Liver (tissue), 9 donors: ENCODE results near the gene ATXN1. TPM values are rescaled to one million over a fixed set of nuclear protein-coding genes. Genes with fewer than 3 reads are reported as not detected.

Experiments
- DNase-seq: peaks from one replicate; pipeline ENCODE4 v3.0.0-alpha.2; 2017; ENCODE audit warnings: low spot score
- H3K27ac ChIP-seq, 2 donors: one replicate each; pipeline ENCODE4 v1.7.0; 2013; ENCODE audit warnings: inconsistent platforms in 2 of 2, low read length in 2 of 2, control low read depth in 1 of 2, low read depth in 1 of 2, mild to moderate bottlenecking in 1 of 2
- H3K27me3 ChIP-seq, 4 donors: one replicate each; pipeline versions ENCODE4 v1.6.1 to v1.7.0; 2013; ENCODE audit warnings: low read length in 3 of 4, inconsistent platforms in 1 of 4, mild to moderate bottlenecking in 1 of 4, moderate library complexity in 1 of 4; ENCODE audit not compliant: control insufficient read depth in 4 of 4, insufficient read depth in 4 of 4
- H3K36me3 ChIP-seq, 4 donors: one replicate each; pipeline versions ENCODE4 v1.6.1 to v1.7.0; 2013; ENCODE audit warnings: low read length in 3 of 4, mild to moderate bottlenecking in 3 of 4, low read depth in 1 of 4, moderate library complexity in 1 of 4; ENCODE audit not compliant: control insufficient read depth in 4 of 4, insufficient read depth in 3 of 4
- H3K4me1 ChIP-seq, 4 donors: one replicate each; pipeline versions ENCODE4 v1.6.1 to v1.7.0; 2013; ENCODE audit warnings: low read length in 3 of 4, mild to moderate bottlenecking in 3 of 4, moderate library complexity in 1 of 4; ENCODE audit not compliant: control insufficient read depth in 4 of 4, insufficient read depth in 4 of 4
- H3K4me3 ChIP-seq, 3 donors: one replicate each; pipeline versions ENCODE4 v1.6.1 to v1.7.0; 2013; ENCODE audit warnings: low read length in 3 of 3, control low read depth in 1 of 3, low read depth in 1 of 3, mild to moderate bottlenecking in 1 of 3
- H3K9ac ChIP-seq, 2 donors: one replicate each; pipeline ENCODE4 v1.7.0; 2013; ENCODE audit warnings: low read length in 2 of 2, mild to moderate bottlenecking in 2 of 2, moderate library complexity in 2 of 2, control low read depth in 1 of 2, low read depth in 1 of 2
- H3K9me3 ChIP-seq, 4 donors: one replicate each; pipeline versions ENCODE4 v1.6.1 to v1.7.0; 2013; ENCODE audit warnings: low read length in 3 of 4; ENCODE audit not compliant: control insufficient read depth in 4 of 4
- CTCF ChIP-seq: fragments of 150-350 bp; IDR thresholded peaks from 2 replicates; pipeline ENCODE4 v1.5.1; 2017; ENCODE audit warnings: improper control_type of control experiment, low read depth, low read length; ENCODE audit not compliant: missing input control
- EGR1 ChIP-seq, 2 donors: IDR thresholded peaks; 2 replicates each; pipeline ENCODE4 v1.6.1; 2016 to 2018; ENCODE audit warnings: antibody characterized with exemption in 2 of 2, low read depth in 2 of 2
- FOXA1 ChIP-seq: IDR thresholded peaks from 2 replicates; pipeline ENCODE4 v1.6.1; 2016; ENCODE audit warnings: antibody characterized with exemption
- FOXA2 ChIP-seq: IDR thresholded peaks from 2 replicates; pipeline ENCODE4 v1.6.1; 2016; ENCODE audit warnings: antibody characterized with exemption
- GABPA ChIP-seq, 2 donors: IDR thresholded peaks in 1 of 2; conservative IDR thresholded peaks in 1 of 2; 2 replicates each; pipeline ENCODE4 v1.6.1; 2016; ENCODE audit warnings: antibody characterized with exemption in 2 of 2, mild to moderate bottlenecking in 1 of 2, moderate library complexity in 1 of 2
- HNF4A ChIP-seq, 2 donors: conservative IDR thresholded peaks; 2 replicates each; pipeline ENCODE4 v1.6.1; 2016; ENCODE audit warnings: antibody characterized with exemption in 2 of 2, mild to moderate bottlenecking in 2 of 2
- JUND ChIP-seq, 2 donors: IDR thresholded peaks; 2 replicates each; pipeline ENCODE4 v1.6.1; 2016; ENCODE audit warnings: antibody characterized with exemption in 2 of 2
- NR2F2 ChIP-seq: IDR thresholded peaks from 2 replicates; pipeline ENCODE4 v1.6.1; 2016; ENCODE audit warnings: antibody characterized with exemption
- RAD21 ChIP-seq, 2 donors: IDR thresholded peaks; 2 replicates each; pipeline ENCODE4 v1.6.1; 2016; ENCODE audit warnings: antibody characterized with exemption in 2 of 2, mild to moderate bottlenecking in 2 of 2
- REST ChIP-seq: IDR thresholded peaks from 2 replicates; pipeline ENCODE4 v1.6.1; 2016; ENCODE audit warnings: antibody characterized with exemption, mild to moderate bottlenecking
- RXRA ChIP-seq, 2 donors: IDR thresholded peaks; 2 replicates each; pipeline ENCODE4 v1.6.1; 2017 to 2018; ENCODE audit warnings: antibody characterized with exemption in 2 of 2, mild to moderate bottlenecking in 1 of 2
- SP1 ChIP-seq: IDR thresholded peaks from 2 replicates; pipeline ENCODE4 v1.6.1; 2018; ENCODE audit warnings: antibody characterized with exemption, mild to moderate bottlenecking
- TAF1 ChIP-seq: conservative IDR thresholded peaks from 2 replicates; pipeline ENCODE4 v1.6.1; 2016; ENCODE audit warnings: antibody characterized with exemption, mild to moderate bottlenecking
- YY1 ChIP-seq: IDR thresholded peaks from 2 replicates; pipeline ENCODE4 v1.6.1; 2016; ENCODE audit warnings: antibody characterized with exemption, mild to moderate bottlenecking
- ZBTB33 ChIP-seq: IDR thresholded peaks from 2 replicates; pipeline ENCODE4 v1.6.1; 2016; ENCODE audit warnings: antibody characterized with exemption
- WGBS: extraction: QIAGEN DNeasy Blood & Tissue Kit; methylation state at CpG from one replicate; pipeline ENCODE4 v1.1.7; 2013; 5-methylcytosine and 5-hydroxymethylcytosine counted together
- polyA plus RNA-seq, 2 donors: library from polyadenylated mRNA; stranded (reverse) in 1 of 2; unstranded in 1 of 2; fragments of 200-250 nt in 1 of 2; fragments of >200 nt in 1 of 2; fragmentation: Nextera tagmentation in 1 of 2; extraction: Ambion mirVana in 1 of 2; gene quantifications; one replicate each; pipeline versions ENCODE4 v1.2.1 to v1.2.3, GENCODE V29; 2013 to 2015
- total RNA-seq, 2 donors: library from RNA; depleted of rRNA; stranded (reverse); fragments of >200 nt; gene quantifications; one replicate each; pipeline ENCODE4 v1.2.3, GENCODE V29; 2014
- TF ChIP-seq, protein P1 (sequence below): IDR thresholded peaks from 2 replicates; pipeline ENCODE4 v1.6.1; 2016; ENCODE audit warnings: antibody characterized with exemption
- donor health status: healthy.
- donor health status: healthy.
- donor health status: healthy.
- donor health status: healthy.
- donor health status: healthy.

ATXN1 gene
- total and polyA plus RNA-seq, 4 donors: 4.3 to 29.7 (median 8.2) TPM

GRCh38 chr6:16326971-16327776 lies 434.1 kb downstream of the ATXN1 start:
- no peak for DNase-seq
- Histone ChIP-seq H3K4me1 (peaks cover 0 to 8% (median 4%) of the 10 kb centered on the region in 4 donors), H3K4me3 (no peak overlapping the region), H3K27me3 (no peaks in the 10 kb centered on the region), H3K27ac (no peak overlapping the region), H3K36me3 (peaks cover 0 to 20% (median 14%) of the 10 kb centered on the region in 4 donors), H3K9ac (no peak overlapping the region), H3K9me3 (no peaks in the 10 kb centered on the region)
- TF ChIP-seq FOXA1 (no peak), RAD21 (IDR thresholded peaks at IDR 0.05) (no peak), NR2F2 (no peak), RXRA (IDR thresholded peaks at IDR 0.05) (no peak), HNF4A (conservative IDR thresholded peaks at IDR 0.05) (no peak), YY1 (no peak), EGR1 (IDR thresholded peaks at IDR 0.05; ENCODE audit: low read depth in 2 of 2) (no peak), ZBTB33 (no peak), CTCF (no peak), GABPA (IDR thresholded peaks at IDR 0.05 in 1 of 2, conservative IDR thresholded peaks at IDR 0.05 in 1 of 2) (no peak), SP1 (no peak), FOXA2 (no peak), TAF1 (no peak)
- TF ChIP-seq, protein P1, sequence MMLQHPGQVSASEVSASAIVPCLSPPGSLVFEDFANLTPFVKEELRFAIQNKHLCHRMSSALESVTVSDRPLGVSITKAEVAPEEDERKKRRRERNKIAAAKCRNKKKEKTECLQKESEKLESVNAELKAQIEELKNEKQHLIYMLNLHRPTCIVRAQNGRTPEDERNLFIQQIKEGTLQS: no peak
- 98% methylated on average over 43 of the region's 43 CpGs for WGBS

GRCh38 chr6:16326531-16326930 lies 434.7 kb downstream of the ATXN1 start:
- H3K4me3 ChIP-seq: no peak overlapping the region
- DNase-seq: no peak
- H3K9ac ChIP-seq: no peak overlapping the region
- no peaks in the 10 kb centered on the region for H3K27me3 ChIP-seq
- WGBS: 98% methylated on average over 22 of the region's 22 CpGs
- no peaks in the 10 kb centered on the region for H3K9me3 ChIP-seq
- peaks cover 0 to 2% (median 0%) of the 10 kb centered on the region in 4 donors for H3K4me1 ChIP-seq
- H3K27ac ChIP-seq: no peak overlapping the region
- peaks cover 3 to 20% (median 14%) of the 10 kb centered on the region in 4 donors for H3K36me3 ChIP-seq
- TF ChIP-seq GABPA (IDR thresholded peaks at IDR 0.05 in 1 of 2, conservative IDR thresholded peaks at IDR 0.05 in 1 of 2) (no peak), HNF4A (conservative IDR thresholded peaks at IDR 0.05) (no peak), JUND (IDR thresholded peaks at IDR 0.05) (no peak), REST (no peak)
